ENCODE results near the gene SRRM2.

The SRRM2 gene

DNA sequence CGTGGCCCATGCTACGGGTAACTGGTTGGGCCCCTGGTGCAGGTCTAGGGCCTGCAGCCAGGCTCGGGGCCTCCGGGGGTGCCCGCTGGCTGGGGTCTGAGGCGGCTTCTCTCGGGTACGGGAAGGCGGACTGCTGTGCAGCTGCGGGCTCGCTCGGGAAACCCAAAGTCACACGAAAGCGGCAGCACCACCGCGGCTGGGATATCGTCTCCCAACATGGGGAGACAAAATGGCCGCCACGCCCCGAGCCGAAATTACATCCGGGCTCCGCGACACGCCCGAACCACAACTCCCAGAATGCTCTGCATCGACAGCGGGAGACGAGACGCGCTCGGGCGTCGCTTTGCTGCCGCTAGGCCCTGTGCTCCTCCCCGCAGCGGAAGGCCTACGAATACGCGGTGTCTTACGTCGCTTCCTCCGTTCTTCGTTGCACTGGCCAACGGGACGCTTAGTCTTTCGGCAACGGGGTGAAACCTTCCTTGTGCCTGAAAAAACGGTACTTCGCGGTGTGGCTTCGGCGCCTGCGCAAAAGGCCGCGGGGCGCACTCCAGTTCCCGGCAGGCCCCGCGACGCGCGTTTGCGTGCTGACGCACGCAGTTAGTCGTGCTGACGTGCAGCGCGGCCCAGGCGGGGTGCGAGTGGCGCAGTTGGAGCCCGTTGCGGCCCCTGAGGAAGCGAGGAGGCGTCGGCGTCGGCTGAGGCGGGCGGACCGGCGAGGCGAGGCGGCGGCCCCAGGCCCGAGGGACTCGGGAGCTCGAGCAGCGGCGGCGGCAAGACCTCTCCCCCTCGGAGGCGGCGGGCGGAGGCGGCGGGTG is at the start of gene SRRM2:
TSS of gene SRRM2 (plus strand) at position 604 of the 815 bp plus-strand sequence. CDS start 3,727 bp downstream, outside the sequence.
- DNase-seq: peak; percentile 92

DNA sequence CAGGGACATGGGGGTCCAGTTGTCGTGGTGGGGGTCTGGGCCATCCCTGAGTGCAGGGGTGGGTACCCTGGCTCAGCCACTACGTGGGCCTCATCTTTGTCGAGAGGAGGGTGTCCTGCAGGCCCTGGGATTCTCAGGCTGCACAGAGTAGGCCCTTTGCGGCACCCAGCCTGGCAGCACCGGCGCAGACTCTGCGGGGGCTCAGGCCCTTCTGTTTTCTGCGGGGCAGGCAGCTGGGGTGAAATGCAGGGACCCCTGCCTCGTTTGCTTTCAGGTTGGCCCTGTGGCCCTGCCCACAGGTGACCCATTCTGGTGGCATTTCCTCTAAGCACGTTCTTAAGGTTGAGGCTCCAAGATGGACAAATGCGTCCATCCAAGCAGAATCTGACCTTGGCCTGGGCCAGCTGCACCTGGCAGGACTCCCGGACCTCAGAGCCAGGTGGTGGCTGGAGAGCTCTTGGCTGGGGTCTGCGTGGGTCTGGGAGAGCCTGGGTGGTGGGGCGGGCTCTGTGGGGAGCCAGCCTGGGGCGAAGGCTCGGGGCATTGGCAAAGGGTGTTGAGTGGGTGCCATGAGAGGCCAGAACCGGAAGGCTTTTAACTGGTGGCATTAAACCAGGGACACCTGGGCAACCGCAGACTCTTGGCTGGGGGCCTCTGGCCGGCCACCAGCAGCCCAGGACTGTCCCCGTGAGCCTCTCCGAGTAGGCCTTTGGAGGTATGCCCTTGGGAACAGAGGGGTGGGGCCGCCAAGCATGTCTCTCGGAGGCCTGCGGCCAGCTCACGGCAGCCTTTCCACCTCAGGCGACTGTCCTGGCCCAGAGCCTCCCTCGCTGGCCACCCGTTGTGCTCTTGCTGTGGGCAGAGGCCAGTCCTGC is 49.3 kb upstream of the SRRM2 start:
- no peak for DNase-seq

- DNase-seq: no peak
Observed at GRCh38 chr16:2704166-2704982, 48.1 kb upstream of the SRRM2 start.

DNA sequence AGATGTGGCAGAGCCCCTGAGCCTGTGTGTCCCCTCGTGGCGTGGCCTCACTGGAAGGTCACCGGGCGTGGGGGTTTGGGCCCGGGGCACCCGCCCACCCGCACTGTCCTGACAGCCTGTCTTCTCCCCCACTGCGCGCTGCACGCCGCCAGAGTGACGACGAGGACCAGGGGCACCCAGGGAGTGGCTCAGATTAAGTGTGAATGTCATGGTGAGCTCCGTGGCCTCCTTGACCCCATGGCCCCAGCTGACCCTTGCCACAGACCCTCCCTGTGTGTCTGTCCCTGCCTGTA is 47.5 kb upstream of the SRRM2 start:
- DNase-seq: no peak

DNA sequence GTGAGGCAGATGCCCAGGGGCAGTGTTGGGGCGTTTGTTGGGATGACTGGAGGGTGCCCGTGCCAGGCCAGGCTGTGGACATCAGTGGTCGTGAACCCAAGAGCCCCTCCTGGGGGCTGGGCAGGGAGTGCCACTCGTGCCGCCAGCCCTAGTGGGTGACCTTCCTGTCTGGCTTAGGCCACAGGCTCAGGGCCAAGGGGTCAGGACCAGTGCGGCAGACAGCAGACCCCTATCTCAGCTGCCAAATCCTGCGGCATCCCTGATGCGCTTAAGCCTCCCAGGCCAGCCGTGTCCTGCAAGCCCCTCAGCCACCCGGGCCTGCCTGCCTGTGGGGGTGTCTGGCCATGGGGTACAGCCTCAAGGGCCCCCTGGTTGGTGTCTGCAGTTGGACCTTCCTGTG is 47.1 kb upstream of the SRRM2 start:
- no peak for DNase-seq

- no peak for DNase-seq
Observed at GRCh38 chr16:2706085-2706484, 46.4 kb upstream of the SRRM2 start.

GRCh38 chr16:2706611-2707311 is 45.7 kb upstream of the SRRM2 start:
- no peak for DNase-seq

DNA sequence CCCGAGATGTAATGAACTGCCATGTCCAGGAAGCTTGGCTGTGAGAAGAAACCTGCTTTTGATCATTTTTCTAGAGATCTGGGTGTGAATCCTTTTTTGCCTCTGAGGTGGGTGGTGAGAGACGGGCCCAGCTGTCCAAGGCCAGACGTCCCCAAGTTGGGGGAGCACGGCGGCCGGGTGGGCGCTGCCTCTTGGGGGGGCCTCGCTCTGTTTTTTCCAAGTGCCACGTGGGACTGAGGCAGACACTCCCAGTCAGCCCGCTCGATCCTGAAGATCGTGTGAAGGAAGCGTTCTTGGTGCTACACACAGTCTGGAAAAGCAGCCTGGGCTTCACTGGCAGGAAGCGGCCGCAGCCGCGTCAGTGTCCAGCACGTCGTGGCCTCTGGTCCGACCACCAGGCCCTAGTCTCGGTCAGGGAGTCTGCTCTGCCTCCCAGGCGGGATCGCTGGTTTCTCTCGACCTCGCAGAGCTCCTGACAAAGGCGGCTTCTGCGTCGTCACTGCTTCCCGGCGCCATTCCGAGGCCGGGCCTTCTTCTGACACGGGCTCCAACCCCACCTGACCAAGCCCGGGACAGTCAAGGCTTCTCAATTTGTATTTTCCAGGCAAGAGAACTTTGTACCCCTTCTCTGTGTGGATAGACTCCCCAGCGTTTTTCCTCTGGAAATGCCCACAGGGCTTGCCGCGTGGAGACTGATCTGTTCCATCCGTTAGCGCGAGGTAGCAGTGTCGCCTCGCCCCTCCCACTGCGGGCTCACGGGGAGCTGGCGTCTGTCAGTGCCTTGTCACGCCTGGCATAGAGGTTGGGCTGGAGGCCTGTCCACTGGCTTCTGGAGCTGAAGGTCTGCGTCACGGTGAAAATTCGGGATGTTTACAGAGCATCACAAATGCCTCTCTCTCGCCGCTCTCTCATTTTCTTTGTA is 44.8 kb upstream of the SRRM2 start:
- no peak for DNase-seq

GRCh38 chr16:2708290-2708639 is 44.2 kb upstream of the SRRM2 start:
- DNase-seq: no peak

DNA sequence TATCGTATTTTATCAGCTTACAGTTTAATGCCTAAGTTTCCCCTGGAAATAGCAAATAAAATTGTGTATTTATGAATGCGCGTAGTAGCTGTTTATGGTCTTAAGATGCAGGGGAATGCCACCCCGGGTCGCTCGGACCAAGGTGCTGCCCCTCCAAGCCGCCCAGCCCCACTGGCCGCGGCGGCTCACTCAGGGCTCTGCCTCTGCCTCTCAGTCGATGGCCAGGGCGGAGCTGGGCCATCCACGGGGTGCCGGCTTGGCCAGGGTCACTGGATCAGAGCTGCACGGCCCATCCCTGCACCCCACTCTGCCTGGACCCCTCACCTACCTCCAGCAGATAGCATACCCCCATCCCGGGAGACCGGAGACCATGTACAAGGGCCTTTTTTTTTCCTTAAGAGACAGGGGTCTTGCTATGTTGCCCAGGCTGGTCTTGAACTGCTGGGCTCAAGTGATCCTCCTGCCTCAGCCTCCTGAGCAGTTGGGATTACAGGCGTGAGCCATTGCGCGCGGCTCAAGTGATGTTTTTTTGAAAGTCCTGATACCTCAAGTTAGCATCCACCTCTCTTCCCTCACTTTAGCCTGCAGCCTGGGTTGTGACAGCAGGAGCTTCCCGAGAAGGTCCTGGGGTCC is 43.4 kb upstream of the SRRM2 start:
- DNase-seq: no peak

GRCh38 chr16:2709588-2709984 is 42.9 kb upstream of the SRRM2 start:
- DNase-seq: no peak

GRCh38 chr16:2710021-2710710 is 42.3 kb upstream of the SRRM2 start:
- no peak for DNase-seq

GRCh38 chr16:2710711-2711231 is 41.7 kb upstream of the SRRM2 start:
- DNase-seq: no peak

GRCh38 chr16:2711370-2712062 is 40.9 kb upstream of the SRRM2 start:
- no peak for DNase-seq

DNA sequence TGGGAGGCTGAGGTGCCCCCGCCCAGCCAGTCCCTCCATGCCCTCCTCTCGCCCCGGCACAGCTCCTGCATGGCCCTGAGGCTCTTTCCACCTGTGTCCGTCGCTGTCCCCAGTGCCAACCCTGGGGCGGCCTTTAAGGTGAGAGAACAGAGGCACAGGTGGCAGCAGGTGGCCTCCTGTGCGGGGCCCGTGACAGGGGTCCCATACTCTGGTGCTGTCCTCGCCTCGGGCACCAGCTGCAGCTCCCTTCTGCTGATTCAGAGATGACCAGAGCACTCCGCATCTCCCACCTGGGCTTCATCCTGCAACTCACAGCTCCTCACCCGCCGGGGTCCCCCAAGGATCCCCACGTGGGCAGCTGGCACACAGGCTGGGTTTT is 40.4 kb upstream of the SRRM2 start:
- no peak for DNase-seq

GRCh38 chr16:2712546-2712945 is 39.9 kb upstream of the SRRM2 start:
- DNase-seq: no peak

DNA sequence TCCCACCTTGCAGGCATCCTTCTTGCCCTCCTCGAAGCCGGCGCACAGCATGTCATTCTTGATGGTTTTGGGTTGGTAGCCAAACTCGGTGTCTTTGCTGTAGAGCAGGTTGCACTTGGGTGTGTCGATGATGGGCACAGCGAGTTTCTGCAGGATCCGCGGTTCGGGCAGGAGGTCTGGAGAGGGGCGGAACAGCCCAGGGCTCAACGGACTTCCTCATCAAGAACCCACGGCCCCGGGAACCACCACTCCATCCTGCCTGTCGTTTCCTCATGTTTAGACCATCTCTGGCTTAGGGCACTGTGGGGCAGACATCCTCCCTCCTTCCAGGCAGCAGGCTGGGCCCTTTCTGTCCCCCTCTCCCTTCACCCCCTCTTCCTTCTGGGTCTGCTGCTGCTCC is 38.9 kb upstream of the SRRM2 start:
- DNase-seq: no peak

DNA sequence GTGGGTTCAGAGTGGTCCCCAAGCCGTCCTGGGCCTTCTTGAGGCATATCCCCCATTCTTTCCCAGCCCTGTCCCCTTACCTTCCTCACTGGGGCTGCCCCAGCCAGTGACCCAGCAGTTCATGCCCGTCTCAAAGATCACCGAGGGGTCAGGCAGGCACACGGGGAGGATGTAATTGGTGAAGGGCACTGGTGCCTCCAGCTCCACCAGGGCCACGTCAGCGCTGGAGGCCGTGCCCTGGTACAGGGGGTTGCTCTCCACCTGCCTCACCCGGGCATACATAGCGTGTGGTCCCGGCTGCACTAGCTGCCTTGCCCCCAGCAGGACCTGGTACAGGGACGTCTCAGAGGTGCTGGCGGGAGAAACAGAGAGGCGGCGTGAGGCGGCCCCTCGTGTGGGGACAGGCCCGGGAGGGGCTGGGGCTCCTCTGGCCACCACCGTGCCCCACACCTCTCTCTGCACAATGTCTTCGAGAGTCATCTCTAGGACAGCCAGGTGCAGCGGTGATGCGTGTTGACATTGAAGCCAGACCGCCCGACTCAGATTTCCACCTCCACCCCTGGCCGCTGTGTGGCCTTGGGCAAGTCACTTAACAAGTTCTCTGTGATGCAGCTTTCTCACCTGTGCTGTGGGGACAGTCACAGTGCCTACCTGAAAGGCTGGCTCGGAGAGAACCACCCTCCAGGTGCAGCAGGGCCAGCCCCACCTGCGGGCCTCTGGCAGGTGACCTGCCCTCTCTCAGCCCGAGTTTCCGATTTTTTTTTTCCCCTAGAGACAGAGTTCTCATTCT is 38.3 kb upstream of the SRRM2 start:
- no peak for DNase-seq

- no peak for DNase-seq
Observed at GRCh38 chr16:2715064-2715463, 37.4 kb upstream of the SRRM2 start.

Data from activated CD8-positive, alpha-beta memory T cell treated with anti-CD3 and anti-CD28 coated beads, Interleukin-2, amount 50 U/mL, for 4 hours (primary cell).